ENCODE measurements around the gene PDGFA.

Gene PDGFA

DNA sequence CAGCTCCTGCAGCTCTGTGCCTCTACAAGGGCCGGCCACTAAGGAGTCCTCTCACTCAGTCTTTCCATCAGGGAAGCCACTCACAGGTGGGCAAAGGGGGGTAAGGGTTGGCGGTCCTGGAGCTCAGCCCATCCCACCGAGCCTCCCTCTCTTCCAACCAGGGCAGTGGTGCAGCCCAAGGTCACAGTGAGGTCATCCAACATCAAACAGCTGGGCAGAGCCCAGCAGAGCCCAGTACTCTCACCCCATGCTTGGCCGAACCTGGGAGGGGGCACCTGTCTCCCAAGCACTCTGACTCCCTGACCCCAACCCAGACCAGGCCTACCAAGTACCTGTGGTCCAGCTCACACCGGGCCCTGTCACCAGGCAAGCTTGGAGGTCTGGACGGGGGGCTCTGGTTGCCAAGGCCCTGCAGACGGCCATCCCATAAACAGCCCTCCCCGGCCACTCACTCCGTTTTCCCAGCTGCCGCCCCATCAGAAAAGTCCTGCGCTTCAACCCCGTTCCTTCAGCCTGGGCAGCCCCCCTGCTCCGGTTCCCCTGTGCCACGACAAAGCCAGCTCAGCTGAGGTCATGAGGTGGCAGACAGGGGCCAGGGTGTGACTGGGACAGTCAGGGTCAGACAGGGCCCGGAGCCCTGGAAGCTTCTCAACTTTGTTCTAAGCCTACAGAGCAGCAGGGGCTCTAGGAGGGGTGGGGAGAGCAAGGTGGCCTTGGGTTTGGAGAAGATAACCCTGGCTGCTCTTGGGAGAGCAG lies 27.5 kb downstream of the PDGFA start:
- H3K27ac ChIP-seq (ENCODE audit: low read depth, low read length) = no peak overlapping the region
- no peaks in the 10 kb centered on the region for H3K27me3 ChIP-seq (ENCODE audit: control insufficient read depth, insufficient read depth, low read length)
- no peaks in the 10 kb centered on the region for H3K4me1 ChIP-seq (ENCODE audit: control insufficient read depth, insufficient read depth, low read length)
- H3K9ac ChIP-seq (ENCODE audit: low read depth, low read length) = no peak overlapping the region
- H3K9me3 ChIP-seq (ENCODE audit: control insufficient read depth, insufficient read depth, low read length) = no peaks in the 10 kb centered on the region
- H3K36me3 ChIP-seq (ENCODE audit: control insufficient read depth, insufficient read depth, low read length) = 0 out of 2 replicates have a peak, but pooled peaks cover 4% of the 10 kb centered on the region
- no peak overlapping the region for H3K4me3 ChIP-seq (ENCODE audit: low read depth, low read length)

DNA sequence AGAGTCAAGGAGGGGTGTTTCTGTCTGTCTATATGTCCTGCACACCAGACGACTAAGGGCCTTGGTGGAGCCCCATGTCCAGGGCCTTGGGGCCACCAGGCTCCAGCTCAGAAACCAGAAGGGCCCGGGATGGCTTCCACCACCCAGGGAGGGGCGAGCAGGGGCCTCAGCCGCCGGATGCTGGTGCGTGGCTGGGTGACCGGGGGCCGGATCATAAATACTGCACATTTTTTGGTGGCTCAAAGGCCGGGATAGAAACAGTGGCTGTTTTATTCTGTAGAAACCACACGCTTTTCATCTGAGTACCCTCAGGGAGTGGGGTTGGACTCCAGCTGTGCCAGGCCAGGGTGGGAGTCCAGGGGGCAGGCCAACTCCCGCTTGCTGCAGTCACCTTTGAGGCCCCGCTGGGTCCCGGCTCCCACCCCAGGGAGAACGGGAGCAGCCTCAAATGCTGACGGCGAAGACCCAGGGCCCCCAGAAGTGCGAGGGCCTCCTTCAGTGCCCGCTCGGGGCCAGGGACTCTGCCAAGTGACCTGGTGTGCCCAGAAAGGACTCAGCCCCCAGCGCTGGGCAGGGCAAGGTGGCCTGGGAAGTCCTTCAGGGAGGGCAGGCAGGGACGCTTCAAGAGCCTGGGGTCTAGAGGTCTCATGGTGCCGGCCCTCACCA lies 28.2 kb downstream of the PDGFA start:
- Histone ChIP-seq H3K27me3 (ENCODE audit: control insufficient read depth, insufficient read depth, low read length) (no peaks in the 10 kb centered on the region), H3K4me1 (ENCODE audit: control insufficient read depth, insufficient read depth, low read length) (no peaks in the 10 kb centered on the region), H3K27ac (ENCODE audit: low read depth, low read length) (no peak overlapping the region), H3K9ac (ENCODE audit: low read depth, low read length) (no peak overlapping the region), H3K4me3 (ENCODE audit: low read depth, low read length) (no peak overlapping the region), H3K9me3 (ENCODE audit: control insufficient read depth, insufficient read depth, low read length) (no peaks in the 10 kb centered on the region), H3K36me3 (ENCODE audit: control insufficient read depth, insufficient read depth, low read length) (no peaks in the 10 kb centered on the region)

GRCh38 chr7:490461-491291 lies 29.0 kb downstream of the PDGFA start:
- Histone ChIP-seq H3K36me3 (ENCODE audit: control insufficient read depth, insufficient read depth, low read length) (no peaks in the 10 kb centered on the region), H3K4me1 (ENCODE audit: control insufficient read depth, insufficient read depth, low read length) (no peaks in the 10 kb centered on the region), H3K27me3 (ENCODE audit: control insufficient read depth, insufficient read depth, low read length) (no peaks in the 10 kb centered on the region), H3K9ac (ENCODE audit: low read depth, low read length) (no peak overlapping the region), H3K27ac (ENCODE audit: low read depth, low read length) (no peak overlapping the region), H3K4me3 (ENCODE audit: low read depth, low read length) (no peak overlapping the region), H3K9me3 (ENCODE audit: control insufficient read depth, insufficient read depth, low read length) (no peaks in the 10 kb centered on the region)

GRCh38 chr7:489876-490275 lies 29.8 kb downstream of the PDGFA start:
- Histone ChIP-seq H3K27ac (ENCODE audit: low read depth, low read length) (no peak overlapping the region), H3K9ac (ENCODE audit: low read depth, low read length) (no peak overlapping the region), H3K27me3 (ENCODE audit: control insufficient read depth, insufficient read depth, low read length) (no peaks in the 10 kb centered on the region), H3K4me1 (ENCODE audit: control insufficient read depth, insufficient read depth, low read length) (0 out of 2 replicates have a peak, but pooled peaks cover under 1% of the 10 kb centered on the region), H3K9me3 (ENCODE audit: control insufficient read depth, insufficient read depth, low read length) (no peaks in the 10 kb centered on the region), H3K4me3 (ENCODE audit: low read depth, low read length) (no peak overlapping the region), H3K36me3 (ENCODE audit: control insufficient read depth, insufficient read depth, low read length) (no peaks in the 10 kb centered on the region)

DNA sequence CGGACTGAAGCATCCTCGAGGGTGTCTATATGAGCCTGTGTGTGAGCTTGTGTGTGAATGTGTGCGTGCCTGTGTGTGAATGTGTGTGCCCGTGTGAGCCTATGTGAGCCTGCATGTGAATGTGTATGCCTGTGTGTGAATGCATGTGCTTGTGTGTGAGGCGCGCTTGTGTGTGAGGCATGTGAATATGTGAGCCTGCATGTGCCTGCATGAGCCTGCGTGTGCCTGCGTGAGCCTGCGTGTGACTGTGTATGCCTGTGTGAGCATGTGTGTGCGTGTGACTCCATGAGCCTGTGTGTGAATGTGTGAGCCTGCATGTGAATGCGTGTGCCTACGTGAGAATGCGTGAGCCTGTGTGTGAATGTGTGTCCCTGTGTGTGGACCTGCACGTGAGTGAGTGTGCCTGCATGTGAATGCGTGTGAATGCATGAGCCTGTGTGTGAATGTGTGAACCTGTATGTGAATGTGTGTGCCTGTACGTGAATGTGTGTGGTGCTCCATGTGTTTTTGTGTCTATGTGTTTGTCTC lies 33.4 kb downstream of the PDGFA start:
- Histone ChIP-seq H3K27ac (ENCODE audit: low read depth, low read length) (no peak overlapping the region), H3K27me3 (ENCODE audit: control insufficient read depth, insufficient read depth, low read length) (no peaks in the 10 kb centered on the region; the same call in 1 of the 2 replicates), H3K4me3 (ENCODE audit: low read depth, low read length) (no peak overlapping the region), H3K9me3 (ENCODE audit: control insufficient read depth, insufficient read depth, low read length) (no peaks in the 10 kb centered on the region), H3K36me3 (ENCODE audit: control insufficient read depth, insufficient read depth, low read length) (no peaks in the 10 kb centered on the region), H3K4me1 (ENCODE audit: control insufficient read depth, insufficient read depth, low read length) (peaks cover 6% of the 10 kb centered on the region; the same call in 1 of the 2 replicates), H3K9ac (ENCODE audit: low read depth, low read length) (no peak overlapping the region)

GRCh38 chr7:485188-486081 lies 34.2 kb downstream of the PDGFA start:
- Histone ChIP-seq H3K9me3 (ENCODE audit: control insufficient read depth, insufficient read depth, low read length) (no peaks in the 10 kb centered on the region), H3K9ac (ENCODE audit: low read depth, low read length) (no peak overlapping the region), H3K27me3 (ENCODE audit: control insufficient read depth, insufficient read depth, low read length) (no peaks in the 10 kb centered on the region; the same call in 1 of the 2 replicates), H3K36me3 (ENCODE audit: control insufficient read depth, insufficient read depth, low read length) (no peaks in the 10 kb centered on the region), H3K27ac (ENCODE audit: low read depth, low read length) (no peak overlapping the region), H3K4me1 (ENCODE audit: control insufficient read depth, insufficient read depth, low read length) (peaks cover 14% of the 10 kb centered on the region; the same call in 1 of the 2 replicates), H3K4me3 (ENCODE audit: low read depth, low read length) (no peak overlapping the region)

GRCh38 chr7:484356-485101 lies 35.1 kb downstream of the PDGFA start:
- H3K27me3 ChIP-seq (ENCODE audit: control insufficient read depth, insufficient read depth, low read length) = no peaks in the 10 kb centered on the region; the same call in 1 of the 2 replicates
- peaks cover 20% of the 10 kb centered on the region; the same call in 1 of the 2 replicates for H3K4me1 ChIP-seq (ENCODE audit: control insufficient read depth, insufficient read depth, low read length)
- H3K4me3 ChIP-seq (ENCODE audit: low read depth, low read length) = no peak overlapping the region
- H3K9ac ChIP-seq (ENCODE audit: low read depth, low read length) = no peak overlapping the region
- H3K9me3 ChIP-seq (ENCODE audit: control insufficient read depth, insufficient read depth, low read length) = no peaks in the 10 kb centered on the region
- H3K36me3 ChIP-seq (ENCODE audit: control insufficient read depth, insufficient read depth, low read length) = no peaks in the 10 kb centered on the region
- H3K27ac ChIP-seq (ENCODE audit: low read depth, low read length) = no peak overlapping the region

DNA sequence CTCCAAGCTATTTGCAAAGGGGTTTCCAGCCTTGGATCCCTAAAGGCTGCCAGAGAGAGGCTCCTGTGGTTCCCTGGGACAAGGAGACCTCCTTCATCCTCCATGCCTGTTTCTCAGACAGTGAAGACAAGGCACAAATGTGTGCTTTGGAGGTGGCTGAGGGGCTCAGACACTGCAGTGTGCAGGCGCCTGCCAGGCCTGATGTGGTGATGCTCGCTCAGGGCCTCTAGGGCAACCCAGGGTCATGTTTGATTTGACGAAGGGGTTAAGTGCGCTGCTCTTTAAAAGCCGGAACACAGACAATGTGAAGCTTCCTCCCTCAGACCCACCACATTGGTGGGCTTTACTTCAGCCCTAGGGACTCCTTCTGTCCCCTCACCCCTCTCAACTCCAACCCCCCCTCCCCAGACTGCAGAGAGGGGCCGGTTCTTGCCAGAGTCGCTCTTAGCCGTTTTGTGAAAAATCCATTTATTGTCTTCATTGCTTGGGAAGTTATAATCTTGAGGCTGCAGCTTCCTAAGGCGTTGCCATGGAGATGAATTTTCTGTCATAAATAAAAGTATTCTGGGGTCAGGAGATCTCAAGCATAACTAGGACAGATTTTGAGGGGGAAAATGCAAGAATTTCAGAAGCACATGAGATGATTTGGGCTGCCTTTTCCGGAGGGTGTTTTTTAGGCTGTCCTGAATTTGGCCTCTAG lies 35.8 kb downstream of the PDGFA start:
- Histone ChIP-seq H3K9me3 (ENCODE audit: control insufficient read depth, insufficient read depth, low read length) (no peaks in the 10 kb centered on the region), H3K4me1 (ENCODE audit: control insufficient read depth, insufficient read depth, low read length) (peaks cover 20% of the 10 kb centered on the region; the same call in 1 of the 2 replicates), H3K27ac (ENCODE audit: low read depth, low read length) (no peak overlapping the region), H3K27me3 (ENCODE audit: control insufficient read depth, insufficient read depth, low read length) (no peaks in the 10 kb centered on the region; the same call in 1 of the 2 replicates), H3K36me3 (ENCODE audit: control insufficient read depth, insufficient read depth, low read length) (no peaks in the 10 kb centered on the region), H3K9ac (ENCODE audit: low read depth, low read length) (no peak overlapping the region), H3K4me3 (ENCODE audit: low read depth, low read length) (no peak overlapping the region)

DNA sequence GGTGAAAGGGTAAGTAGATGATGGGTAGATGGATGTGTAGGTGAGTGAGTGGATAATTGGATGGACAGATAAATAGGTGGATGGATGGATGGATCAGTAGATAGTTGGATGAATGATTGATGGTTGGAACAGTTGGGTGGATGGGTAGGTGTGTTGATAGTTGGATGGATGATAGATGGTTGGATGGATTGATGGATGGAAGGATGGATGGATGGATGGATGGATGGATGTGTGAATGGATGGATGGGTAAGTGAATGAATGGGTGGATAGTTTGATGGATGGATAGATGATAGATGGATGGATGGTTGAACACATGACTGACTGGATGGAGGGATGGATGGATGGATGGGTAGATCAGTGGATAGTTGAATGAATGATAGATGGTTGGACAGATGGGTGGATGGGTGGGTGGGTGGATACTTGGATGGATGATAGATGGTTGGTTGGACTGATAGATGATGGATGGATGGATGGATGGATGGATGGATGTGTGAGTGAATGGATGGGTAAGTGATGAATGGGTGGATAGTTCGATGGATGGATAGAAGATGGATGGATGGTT lies 37.0 kb downstream of the PDGFA start:
- no peaks in the 10 kb centered on the region; the same call in 1 of the 2 replicates for H3K27me3 ChIP-seq (ENCODE audit: control insufficient read depth, insufficient read depth, low read length)
- H3K9ac ChIP-seq (ENCODE audit: low read depth, low read length) = no peak overlapping the region
- H3K36me3 ChIP-seq (ENCODE audit: control insufficient read depth, insufficient read depth, low read length) = no peaks in the 10 kb centered on the region
- H3K4me1 ChIP-seq (ENCODE audit: control insufficient read depth, insufficient read depth, low read length) = peaks cover 20% of the 10 kb centered on the region; the same call in 1 of the 2 replicates
- H3K27ac ChIP-seq (ENCODE audit: low read depth, low read length) = no peak overlapping the region
- H3K9me3 ChIP-seq (ENCODE audit: control insufficient read depth, insufficient read depth, low read length) = no peaks in the 10 kb centered on the region
- no peak overlapping the region for H3K4me3 ChIP-seq (ENCODE audit: low read depth, low read length)
